ENCODE data around the gene GAS7.

The GAS7 gene

GRCh38 chr17:9973669-9974447 lies 224.5 kb downstream of the GAS7 start:
- DNase-seq = no peak

- peak in 1 of 2 donors; percentile 22 for DNase-seq
Measured at GRCh38 chr17:9971991-9972390, 226.4 kb downstream of the GAS7 start.

- no peak for DNase-seq
Measured at GRCh38 chr17:9969301-9969935, 229.0 kb downstream of the GAS7 start.

- no peak for DNase-seq
Measured at GRCh38 chr17:9968881-9969280, 229.5 kb downstream of the GAS7 start.

- no peak for DNase-seq
Measured at GRCh38 chr17:9968008-9968407, 230.4 kb downstream of the GAS7 start.

GRCh38 chr17:9959377-9959981 lies 238.9 kb downstream of the GAS7 start:
- peak; percentile 10 to 25 for DNase-seq

- DNase-seq = no peak
Measured at GRCh38 chr17:9958586-9959281, 239.7 kb downstream of the GAS7 start.

- no peak for DNase-seq
Measured at GRCh38 chr17:9957244-9957643, 241.2 kb downstream of the GAS7 start.

GRCh38 chr17:9956474-9957131 lies 241.8 kb downstream of the GAS7 start:
- DNase-seq = no peak

GRCh38 chr17:9953492-9953891 lies 244.9 kb downstream of the GAS7 start:
- no peak for DNase-seq

GRCh38 chr17:9951803-9952202 lies 246.6 kb downstream of the GAS7 start:
- no peak for DNase-seq

- DNase-seq = no peak
Measured at GRCh38 chr17:9948928-9949327, 249.5 kb downstream of the GAS7 start.

GRCh38 chr17:9944704-9945103 lies 253.7 kb downstream of the GAS7 start:
- DNase-seq = no peak

- no peak for DNase-seq
Measured at GRCh38 chr17:9943343-9943742, 255.1 kb downstream of the GAS7 start.

- no peak for DNase-seq
Measured at GRCh38 chr17:9942885-9943284, 255.5 kb downstream of the GAS7 start.

- DNase-seq = no peak
Measured at GRCh38 chr17:9941305-9941704, 257.1 kb downstream of the GAS7 start.

- DNase-seq = no peak
Measured at GRCh38 chr17:9940841-9941240, 257.6 kb downstream of the GAS7 start.

GRCh38 chr17:9938764-9939163 lies 259.6 kb downstream of the GAS7 start:
- no peak for DNase-seq

GRCh38 chr17:9937901-9938300 lies 260.5 kb downstream of the GAS7 start:
- no peak for DNase-seq

- DNase-seq = peak in 1 of 2 donors; percentile 29
Measured at GRCh38 chr17:9937241-9937761, 261.1 kb downstream of the GAS7 start.

GRCh38 chr17:9936095-9936494 lies 262.3 kb downstream of the GAS7 start:
- no peak for DNase-seq

- DNase-seq = no peak
Measured at GRCh38 chr17:9935408-9935807, 263.0 kb downstream of the GAS7 start.

GRCh38 chr17:9934331-9934730 lies 264.1 kb downstream of the GAS7 start:
- no peak for DNase-seq
